ENCODE results near the gene STAC3.

Gene STAC3

GRCh38 chr12:57250541-57250940 lies 446 bp downstream of the STAC3 start:
- no peak overlapping the region for H3K4me3 ChIP-seq (ENCODE audit: low read depth in 1 of 2, low read length in 1 of 2)
- TF ChIP-seq, protein P1, sequence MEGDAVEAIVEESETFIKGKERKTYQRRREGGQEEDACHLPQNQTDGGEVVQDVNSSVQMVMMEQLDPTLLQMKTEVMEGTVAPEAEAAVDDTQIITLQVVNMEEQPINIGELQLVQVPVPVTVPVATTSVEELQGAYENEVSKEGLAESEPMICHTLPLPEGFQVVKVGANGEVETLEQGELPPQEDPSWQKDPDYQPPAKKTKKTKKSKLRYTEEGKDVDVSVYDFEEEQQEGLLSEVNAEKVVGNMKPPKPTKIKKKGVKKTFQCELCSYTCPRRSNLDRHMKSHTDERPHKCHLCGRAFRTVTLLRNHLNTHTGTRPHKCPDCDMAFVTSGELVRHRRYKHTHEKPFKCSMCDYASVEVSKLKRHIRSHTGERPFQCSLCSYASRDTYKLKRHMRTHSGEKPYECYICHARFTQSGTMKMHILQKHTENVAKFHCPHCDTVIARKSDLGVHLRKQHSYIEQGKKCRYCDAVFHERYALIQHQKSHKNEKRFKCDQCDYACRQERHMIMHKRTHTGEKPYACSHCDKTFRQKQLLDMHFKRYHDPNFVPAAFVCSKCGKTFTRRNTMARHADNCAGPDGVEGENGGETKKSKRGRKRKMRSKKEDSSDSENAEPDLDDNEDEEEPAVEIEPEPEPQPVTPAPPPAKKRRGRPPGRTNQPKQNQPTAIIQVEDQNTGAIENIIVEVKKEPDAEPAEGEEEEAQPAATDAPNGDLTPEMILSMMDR (IDR thresholded peaks at IDR 0.05): no peak
- peaks cover 23% of the 10 kb centered on the region for H3K36me3 ChIP-seq
- H3K27ac ChIP-seq: no peak overlapping the region
- H3K4me1 ChIP-seq (ENCODE audit: control insufficient read depth in 1 of 2, insufficient read depth in 1 of 2, low read depth in 1 of 2, low read length in 1 of 2): peaks cover 9 to 11% of the 10 kb centered on the region in 2 experiments
- H3K9me3 ChIP-seq: no peaks in the 10 kb centered on the region
- no peaks in the 10 kb centered on the region for H3K27me3 ChIP-seq

GRCh38 chr12:57248934-57249742 lies 1.8 kb downstream of the STAC3 start:
- Histone ChIP-seq H3K27ac (no peak overlapping the region), H3K4me3 (ENCODE audit: low read depth in 1 of 2, low read length in 1 of 2) (peak overlapping the region in 1 of 2 experiments; percentile 20), H3K36me3 (peaks cover 11% of the 10 kb centered on the region), H3K9me3 (no peaks in the 10 kb centered on the region), H3K27me3 (peaks cover 8% of the 10 kb centered on the region), H3K4me1 (ENCODE audit: control insufficient read depth in 1 of 2, insufficient read depth in 1 of 2, low read depth in 1 of 2, low read length in 1 of 2) (peaks cover 9 to 11% of the 10 kb centered on the region in 2 experiments)
- TF ChIP-seq, protein P1 (IDR thresholded peaks at IDR 0.05): no peak

DNA sequence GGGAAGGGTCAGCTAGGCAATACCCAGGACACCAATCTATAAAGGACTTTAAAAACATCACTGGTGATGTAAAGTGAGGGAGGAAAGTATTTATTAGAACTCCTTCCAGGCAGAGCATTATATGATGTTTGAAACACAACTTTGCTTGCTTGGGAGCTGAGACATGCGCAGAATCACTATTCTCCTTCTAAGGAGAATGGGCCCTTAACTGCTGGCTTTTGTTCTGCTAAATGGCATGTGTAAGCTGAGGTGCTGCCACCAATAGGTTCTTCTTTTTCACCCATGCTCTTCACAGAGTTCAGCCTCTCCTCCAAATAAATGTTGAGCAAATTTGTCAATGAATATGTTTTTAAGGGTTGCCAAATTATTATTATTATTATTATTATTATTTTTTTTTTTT lies 3.9 kb downstream of the STAC3 start:
- peaks cover 26 to 31% of the 10 kb centered on the region in 2 experiments for H3K4me1 ChIP-seq (ENCODE audit: control insufficient read depth in 1 of 2, insufficient read depth in 1 of 2, low read depth in 1 of 2, low read length in 1 of 2)
- TF ChIP-seq, protein P1 (IDR thresholded peaks at IDR 0.05): no peak
- H3K27me3 ChIP-seq: peaks cover 29% of the 10 kb centered on the region
- H3K27ac ChIP-seq: no peak overlapping the region
- no peak overlapping the region for H3K4me3 ChIP-seq (ENCODE audit: low read depth in 1 of 2, low read length in 1 of 2)
- H3K9me3 ChIP-seq: no peaks in the 10 kb centered on the region
- peaks cover 4% of the 10 kb centered on the region for H3K36me3 ChIP-seq

DNA sequence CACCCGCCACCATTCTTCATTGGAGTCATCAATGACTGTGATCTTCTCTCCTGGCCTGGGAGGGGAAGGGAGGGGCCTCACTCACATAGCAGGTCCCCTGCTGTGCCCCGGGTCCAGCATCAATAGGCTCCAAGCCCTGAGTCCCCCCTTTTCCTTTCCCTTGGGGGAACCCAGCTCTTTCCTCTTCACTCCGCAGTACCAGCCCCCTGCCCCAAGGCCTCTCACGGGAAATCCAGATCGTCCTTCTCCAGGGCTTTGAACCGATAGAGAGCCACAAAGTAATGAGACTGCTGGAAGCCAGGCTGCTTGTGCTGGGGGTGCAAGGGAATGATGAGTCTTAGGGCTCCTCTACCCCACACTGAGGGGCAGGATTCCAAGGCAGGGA lies 6.7 kb downstream of the STAC3 start:
- Histone ChIP-seq H3K27me3 (peaks cover 56% of the 10 kb centered on the region), H3K4me3 (ENCODE audit: low read depth in 1 of 2, low read length in 1 of 2) (no peak overlapping the region), H3K9me3 (no peaks in the 10 kb centered on the region), H3K27ac (no peak overlapping the region), H3K4me1 (ENCODE audit: control insufficient read depth in 1 of 2, insufficient read depth in 1 of 2, low read depth in 1 of 2, low read length in 1 of 2) (peaks cover 48 to 57% of the 10 kb centered on the region in 2 experiments), H3K36me3 (peaks cover 4% of the 10 kb centered on the region)
- TF ChIP-seq, protein P1 (IDR thresholded peaks at IDR 0.05): no peak

DNA sequence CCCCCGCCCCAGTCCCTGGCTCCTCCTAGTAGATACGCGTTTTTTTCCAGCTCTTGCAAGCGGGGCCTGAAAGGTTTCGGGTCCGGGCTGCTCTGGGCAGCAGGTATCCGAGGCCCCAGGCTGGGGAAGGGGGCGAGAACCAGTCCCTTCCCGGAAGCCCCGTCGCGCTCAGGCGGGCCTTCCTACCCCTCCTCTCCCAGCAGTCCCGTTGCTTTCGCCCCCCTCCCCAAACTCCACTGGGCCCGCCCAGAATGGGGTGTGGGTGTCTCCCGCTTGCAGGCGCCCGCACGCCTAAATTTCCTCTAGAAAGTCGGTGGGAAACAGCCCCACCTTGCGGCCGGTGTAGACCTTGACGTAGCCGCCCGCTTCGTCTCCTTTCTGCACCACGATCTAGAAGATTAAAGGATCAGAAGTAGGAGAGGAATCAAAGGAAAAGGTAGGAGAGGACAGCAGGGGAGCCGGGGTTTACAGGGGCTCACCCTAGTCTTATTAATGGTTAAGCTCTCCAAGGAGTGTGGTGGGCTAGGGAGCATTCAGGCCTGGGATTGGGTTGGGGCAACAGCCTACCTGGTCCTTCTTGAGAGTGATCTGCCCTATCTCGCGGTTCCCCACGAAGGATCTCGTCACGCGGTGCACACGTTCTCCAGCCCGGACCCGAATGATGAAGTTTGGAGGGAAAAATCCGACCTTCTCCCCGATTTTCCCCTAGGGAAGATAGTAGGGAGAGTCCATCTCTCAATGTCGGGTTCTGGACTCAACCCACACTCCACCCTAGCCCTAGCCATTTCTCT lies 7.3 kb downstream of the STAC3 start:
- Histone ChIP-seq H3K4me3 (ENCODE audit: low read depth in 1 of 2, low read length in 1 of 2) (peak overlapping the region; percentile 51 to 54), H3K36me3 (peaks cover 4% of the 10 kb centered on the region), H3K9me3 (no peaks in the 10 kb centered on the region), H3K4me1 (ENCODE audit: control insufficient read depth in 1 of 2, insufficient read depth in 1 of 2, low read depth in 1 of 2, low read length in 1 of 2) (peaks cover 49 to 57% of the 10 kb centered on the region in 2 experiments), H3K27me3 (peaks cover 62% of the 10 kb centered on the region), H3K27ac (no peak overlapping the region)
- TF ChIP-seq, protein P1 (IDR thresholded peaks at IDR 0.05): peak; percentile 78

All from neutrophil (primary cell).